ENCODE results near the gene VPS33B. TPM values are rescaled to one million over a fixed set of nuclear protein-coding genes. Genes with fewer than 3 reads are reported as not detected.

The VPS33B gene
- total and polyA plus RNA-seq, 2 of the 13 experiments (the other 11 are each of a cell fraction or from before 2014, with no cell fraction given) = 15.8 to 16.5 TPM

- peak; percentile 41; the same call in 1 of the 2 replicates for TF ChIP-seq ATF7 (IDR thresholded peaks at IDR 0.05)
- TF ChIP-seq ATF7 (CRISPR knock-in tag; IDR thresholded peaks at IDR 0.05) = peak; percentile 90
- peak; percentile 95; the same call in 1 of the 2 replicates for TF ChIP-seq SIN3A (IDR thresholded peaks at IDR 0.05; ENCODE audit: borderline replicate concordance, low read depth, low read length)
- no peak for TF ChIP-seq JARID2 (CRISPR knock-in tag; IDR thresholded peaks at IDR 0.05; ENCODE audit: insufficient replicate concordance)
- TF ChIP-seq MLLT10 (CRISPR knock-in tag; IDR thresholded peaks at IDR 0.05) = no peak
- TF ChIP-seq JUNB (CRISPR knock-in tag; IDR thresholded peaks at IDR 0.05; ENCODE audit: borderline replicate concordance) = no peak
- peak; percentile 31; the same call in 1 of the 2 replicates for TF ChIP-seq TBX3 (IDR thresholded peaks at IDR 0.05; ENCODE audit: borderline replicate concordance)
- no peak for TF ChIP-seq NPAS2 (CRISPR knock-in tag; IDR thresholded peaks at IDR 0.05; ENCODE audit: borderline replicate concordance)
- TF ChIP-seq NFATC3 (CRISPR knock-in tag; IDR thresholded peaks at IDR 0.05) = 0 out of 2 replicates have a peak, but pooled peaks have one; percentile 16
- peak; percentile 55 for TF ChIP-seq SPEN (CRISPR knock-in tag; IDR thresholded peaks at IDR 0.05; ENCODE audit: low read depth)
- TF ChIP-seq, protein P1, sequence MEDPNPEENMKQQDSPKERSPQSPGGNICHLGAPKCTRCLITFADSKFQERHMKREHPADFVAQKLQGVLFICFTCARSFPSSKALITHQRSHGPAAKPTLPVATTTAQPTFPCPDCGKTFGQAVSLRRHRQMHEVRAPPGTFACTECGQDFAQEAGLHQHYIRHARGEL (CRISPR knock-in tag; IDR thresholded peaks at IDR 0.05) = no peak
- 0 out of 2 replicates have a peak, but pooled peaks have one; percentile 40 for TF ChIP-seq ADNP (CRISPR knock-in tag; IDR thresholded peaks at IDR 0.05)
- no peak for TF ChIP-seq ZNF205 (CRISPR knock-in tag; IDR thresholded peaks at IDR 0.05)
- TF ChIP-seq NR2F2 (IDR thresholded peaks at IDR 0.05; ENCODE audit: borderline replicate concordance, low read depth) = 0 out of 2 replicates have a peak, but pooled peaks have one; percentile 20
- no peak for TF ChIP-seq ZUFSP (CRISPR knock-in tag; IDR thresholded peaks at IDR 0.05; ENCODE audit: borderline replicate concordance)
- TF ChIP-seq GLI4 (CRISPR knock-in tag; IDR thresholded peaks at IDR 0.05; ENCODE audit: borderline replicate concordance) = peak; percentile 83; the same call in 1 of the 2 replicates
- TF ChIP-seq ZNF720 (CRISPR knock-in tag; IDR thresholded peaks at IDR 0.05) = no peak
- TF ChIP-seq, protein P2, sequence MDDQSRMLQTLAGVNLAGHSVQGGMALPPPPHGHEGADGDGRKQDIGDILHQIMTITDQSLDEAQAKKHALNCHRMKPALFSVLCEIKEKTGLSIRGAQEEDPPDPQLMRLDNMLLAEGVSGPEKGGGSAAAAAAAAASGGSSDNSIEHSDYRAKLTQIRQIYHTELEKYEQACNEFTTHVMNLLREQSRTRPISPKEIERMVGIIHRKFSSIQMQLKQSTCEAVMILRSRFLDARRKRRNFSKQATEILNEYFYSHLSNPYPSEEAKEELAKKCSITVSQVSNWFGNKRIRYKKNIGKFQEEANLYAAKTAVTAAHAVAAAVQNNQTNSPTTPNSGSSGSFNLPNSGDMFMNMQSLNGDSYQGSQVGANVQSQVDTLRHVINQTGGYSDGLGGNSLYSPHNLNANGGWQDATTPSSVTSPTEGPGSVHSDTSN (CRISPR knock-in tag; IDR thresholded peaks at IDR 0.05; ENCODE audit: borderline replicate concordance) = peak; percentile 68; the same call in 1 of the 2 replicates
- TF ChIP-seq ZNF10 (CRISPR knock-in tag; IDR thresholded peaks at IDR 0.05; ENCODE audit: borderline replicate concordance, low read depth) = no peak
- peak; percentile 29; the same call in 1 of the 2 replicates for TF ChIP-seq CBX5 (CRISPR knock-in tag; IDR thresholded peaks at IDR 0.05; ENCODE audit: borderline replicate concordance)
- no peak for TF ChIP-seq PTBP1 (IDR thresholded peaks at IDR 0.05; ENCODE audit: low read depth, low read length, poor library complexity, severe bottlenecking)
- TF ChIP-seq, protein P3, sequence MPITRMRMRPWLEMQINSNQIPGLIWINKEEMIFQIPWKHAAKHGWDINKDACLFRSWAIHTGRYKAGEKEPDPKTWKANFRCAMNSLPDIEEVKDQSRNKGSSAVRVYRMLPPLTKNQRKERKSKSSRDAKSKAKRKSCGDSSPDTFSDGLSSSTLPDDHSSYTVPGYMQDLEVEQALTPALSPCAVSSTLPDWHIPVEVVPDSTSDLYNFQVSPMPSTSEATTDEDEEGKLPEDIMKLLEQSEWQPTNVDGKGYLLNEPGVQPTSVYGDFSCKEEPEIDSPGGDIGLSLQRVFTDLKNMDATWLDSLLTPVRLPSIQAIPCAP (CRISPR knock-in tag; IDR thresholded peaks at IDR 0.05; ENCODE audit: low read depth) = no peak
- peak; percentile 55; the same call in 1 of the 2 replicates for TF ChIP-seq IKZF5 (CRISPR knock-in tag; IDR thresholded peaks at IDR 0.05)
- TF ChIP-seq TARDBP (CRISPR knock-in tag; IDR thresholded peaks at IDR 0.05) = peak; percentile 23; the same call in 1 of the 2 replicates
Measured at GRCh38 chr15:90954712-90955623, 67.4 kb downstream of the VPS33B start, which contains the start of gene RCCD1 (continued).
